Measurements from ENCODE around the gene PLEKHJ1.

PLEKHJ1 gene

DNA sequence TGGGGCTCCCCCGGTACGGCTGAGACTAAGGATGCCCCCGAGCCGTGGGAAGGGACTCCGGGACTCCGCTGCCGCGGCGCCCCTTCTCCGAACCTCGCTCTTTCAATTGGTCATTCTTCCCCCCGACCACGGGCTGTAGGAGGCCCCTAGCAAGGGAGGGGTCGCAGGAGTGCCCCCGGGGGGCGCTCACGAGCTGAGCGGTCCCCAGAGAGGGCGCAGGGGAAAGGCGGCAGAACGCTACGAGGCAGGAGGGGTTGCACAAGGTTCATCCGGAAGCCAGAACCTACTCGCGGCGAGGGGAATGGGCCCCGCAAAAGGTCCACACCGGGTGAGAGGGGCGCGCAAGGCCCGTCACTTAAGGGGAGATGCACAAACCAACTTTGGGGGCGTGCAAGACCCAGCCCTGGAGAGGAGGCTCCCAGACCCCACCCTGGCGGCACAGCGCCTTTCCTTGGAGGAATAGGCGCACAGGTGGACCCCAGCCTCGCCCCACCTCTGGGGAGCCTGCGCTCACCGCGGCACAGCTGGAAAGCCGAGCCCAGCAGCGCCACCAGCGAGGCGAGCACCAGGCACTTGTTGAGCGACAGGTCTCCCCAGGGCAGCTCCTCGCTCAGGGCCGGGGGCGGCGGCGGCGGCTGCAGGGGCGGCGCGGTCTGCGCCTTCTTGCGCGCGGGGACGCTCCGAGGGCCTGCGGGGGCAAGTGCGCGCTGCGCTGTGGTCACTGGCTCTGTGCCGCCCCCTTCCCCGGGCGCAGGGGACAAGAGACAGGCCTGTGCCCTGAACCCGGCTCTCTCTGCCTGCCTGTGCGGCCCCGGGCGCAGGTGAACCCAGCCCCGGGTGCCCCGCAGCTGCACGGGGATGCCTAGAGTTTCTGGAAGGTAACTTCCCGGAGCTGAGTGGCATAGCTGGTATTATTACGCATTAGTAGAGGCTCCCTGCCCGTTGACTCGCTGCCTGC lies 17.3 kb upstream of the PLEKHJ1 start:
- ChIA-PET POLR2A (interaction anchor here (1.4 kb wide), 1 partner anchor 8 kb away, joined by 3 read pairs; no protein-coding TSS in a partner anchor), CTCF (interaction anchor here (0.5 to 1.7 kb wide), 4 partner anchors 9 to 56 kb away, joined by 3 to 5 read pairs (median 4); no protein-coding TSS in a partner anchor)

GRCh38 chr19:2252797-2253105 lies 16.6 kb upstream of the PLEKHJ1 start:
- TF ChIP-seq ZNF384 (IDR thresholded peaks at IDR 0.05), result no peak
- TF ChIP-seq SUZ12 (IDR thresholded peaks at IDR 0.05), result no peak
- no peak for TF ChIP-seq TARDBP (IDR thresholded peaks at IDR 0.05)
- TF ChIP-seq ARNT (IDR thresholded peaks at IDR 0.05), result no peak
- no peak for TF ChIP-seq ELF4 (IDR thresholded peaks at IDR 0.05)
- no peak for TF ChIP-seq CTBP1 (IDR thresholded peaks at IDR 0.05; ENCODE audit: borderline replicate concordance)
- no peak for TF ChIP-seq BHLHE40 (IDR thresholded peaks at IDR 0.05; ENCODE audit: borderline replicate concordance)
- ChIA-PET POLR2A (no interaction called here), CTCF (interaction anchor here (0.5 to 1.7 kb wide), 4 partner anchors 9 to 57 kb away, joined by 3 to 5 read pairs (median 4); no protein-coding TSS in a partner anchor)
- DNase-seq (ENCODE audit: extremely low spot score), result no peak

More for the DNA sequence above, 17.3 kb upstream of the PLEKHJ1 start:
- TF ChIP-seq FOXM1 (IDR thresholded peaks at IDR 0.05; ENCODE audit: borderline replicate concordance), result no peak
- TF ChIP-seq PKNOX1 (IDR thresholded peaks at IDR 0.05), result no peak
- TF ChIP-seq LEF1 (IDR thresholded peaks at IDR 0.05; ENCODE audit: borderline replicate concordance), result no peak
- no peak for TF ChIP-seq BHLHE40 (IDR thresholded peaks at IDR 0.05; ENCODE audit: borderline replicate concordance)
- TF ChIP-seq NFRKB (IDR thresholded peaks at IDR 0.05), result no peak
- TF ChIP-seq FOXA1 (IDR thresholded peaks at IDR 0.05), result no peak
- no peak for TF ChIP-seq ARNT (IDR thresholded peaks at IDR 0.05)
- TF ChIP-seq SUZ12 (IDR thresholded peaks at IDR 0.05), result no peak
- no peak for TF ChIP-seq L3MBTL2 (conservative IDR thresholded peaks at IDR 0.05)
- no peak for TF ChIP-seq ZNF384 (IDR thresholded peaks at IDR 0.05)
- no peak for TF ChIP-seq CTBP1 (IDR thresholded peaks at IDR 0.05; ENCODE audit: borderline replicate concordance)
- no peak for TF ChIP-seq TARDBP (IDR thresholded peaks at IDR 0.05)
- no peak for TF ChIP-seq HDGF (IDR thresholded peaks at IDR 0.05; ENCODE audit: borderline replicate concordance)
- no peak for TF ChIP-seq FOXK2 (IDR thresholded peaks at IDR 0.05)
- no peak for TF ChIP-seq ELF4 (IDR thresholded peaks at IDR 0.05)
- TF ChIP-seq SP1 (IDR thresholded peaks at IDR 0.05), result no peak
- DNase-seq (ENCODE audit: extremely low spot score), result no peak

- TF ChIP-seq FOXA1 (IDR thresholded peaks at IDR 0.05) (no peak), BHLHE40 (IDR thresholded peaks at IDR 0.05; ENCODE audit: borderline replicate concordance) (no peak), ARNT (IDR thresholded peaks at IDR 0.05) (no peak), SP1 (IDR thresholded peaks at IDR 0.05) (no peak), CTBP1 (IDR thresholded peaks at IDR 0.05; ENCODE audit: borderline replicate concordance) (no peak), FOXK2 (IDR thresholded peaks at IDR 0.05) (no peak), LEF1 (IDR thresholded peaks at IDR 0.05; ENCODE audit: borderline replicate concordance) (no peak), SUZ12 (IDR thresholded peaks at IDR 0.05) (no peak), NFRKB (IDR thresholded peaks at IDR 0.05) (no peak)
- DNase-seq (ENCODE audit: extremely low spot score), result no peak
- POLR2A ChIA-PET, result no interaction called here
- CTCF ChIA-PET, result interaction anchor here (1.2 to 1.3 kb wide), 2 partner anchors 10 to 22 kb away, joined by 3 to 5 read pairs; no protein-coding TSS in a partner anchor
Measured at GRCh38 chr19:2252055-2252796, 16.1 kb upstream of the PLEKHJ1 start.

DNA sequence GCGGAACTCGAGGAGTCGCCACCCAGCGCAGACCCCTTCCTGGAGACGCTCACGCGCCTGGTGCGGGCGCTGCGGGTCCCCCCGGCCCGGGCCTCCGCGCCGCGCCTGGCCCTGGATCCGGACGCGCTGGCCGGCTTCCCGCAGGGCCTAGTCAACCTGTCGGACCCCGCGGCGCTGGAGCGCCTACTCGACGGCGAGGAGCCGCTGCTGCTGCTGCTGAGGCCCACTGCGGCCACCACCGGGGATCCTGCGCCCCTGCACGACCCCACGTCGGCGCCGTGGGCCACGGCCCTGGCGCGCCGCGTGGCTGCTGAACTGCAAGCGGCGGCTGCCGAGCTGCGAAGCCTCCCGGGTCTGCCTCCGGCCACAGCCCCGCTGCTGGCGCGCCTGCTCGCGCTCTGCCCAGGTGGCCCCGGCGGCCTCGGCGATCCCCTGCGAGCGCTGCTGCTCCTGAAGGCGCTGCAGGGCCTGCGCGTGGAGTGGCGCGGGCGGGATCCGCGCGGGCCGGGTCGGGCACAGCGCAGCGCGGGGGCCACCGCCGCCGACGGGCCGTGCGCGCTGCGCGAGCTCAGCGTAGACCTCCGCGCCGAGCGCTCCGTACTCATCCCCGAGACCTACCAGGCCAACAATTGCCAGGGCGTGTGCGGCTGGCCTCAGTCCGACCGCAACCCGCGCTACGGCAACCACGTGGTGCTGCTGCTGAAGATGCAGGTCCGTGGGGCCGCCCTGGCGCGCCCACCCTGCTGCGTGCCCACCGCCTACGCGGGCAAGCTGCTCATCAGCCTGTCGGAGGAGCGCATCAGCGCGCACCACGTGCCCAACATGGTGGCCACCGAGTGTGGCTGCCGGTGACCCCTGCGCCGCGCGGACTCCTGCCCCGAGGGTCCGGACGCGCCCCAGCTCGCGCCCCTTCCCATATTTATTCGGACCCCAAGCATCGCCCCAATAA lies 15.3 kb upstream of the PLEKHJ1 start:
- ChIA-PET CTCF (no interaction called here), POLR2A (no interaction called here)
- no peak for DNase-seq (ENCODE audit: extremely low spot score)
- no peak for TF ChIP-seq HDGF (IDR thresholded peaks at IDR 0.05; ENCODE audit: borderline replicate concordance)
- no peak for TF ChIP-seq FOXK2 (IDR thresholded peaks at IDR 0.05)
- TF ChIP-seq BHLHE40 (IDR thresholded peaks at IDR 0.05; ENCODE audit: borderline replicate concordance), result no peak
- no peak for TF ChIP-seq LEF1 (IDR thresholded peaks at IDR 0.05; ENCODE audit: borderline replicate concordance)
- no peak for TF ChIP-seq SP1 (IDR thresholded peaks at IDR 0.05)
- TF ChIP-seq SUZ12 (IDR thresholded peaks at IDR 0.05), result no peak
- no peak for TF ChIP-seq L3MBTL2 (conservative IDR thresholded peaks at IDR 0.05)
- TF ChIP-seq ZNF384 (IDR thresholded peaks at IDR 0.05), result no peak

- no peak for DNase-seq (ENCODE audit: extremely low spot score)
- POLR2A ChIA-PET, result no interaction called here
- CTCF ChIA-PET, result no interaction called here
- TF ChIP-seq SP1 (IDR thresholded peaks at IDR 0.05), result no peak
- TF ChIP-seq SUZ12 (IDR thresholded peaks at IDR 0.05), result no peak
- TF ChIP-seq PKNOX1 (IDR thresholded peaks at IDR 0.05), result no peak
- no peak for TF ChIP-seq LEF1 (IDR thresholded peaks at IDR 0.05; ENCODE audit: borderline replicate concordance)
- TF ChIP-seq L3MBTL2 (conservative IDR thresholded peaks at IDR 0.05), result no peak
- TF ChIP-seq CTBP1 (IDR thresholded peaks at IDR 0.05; ENCODE audit: borderline replicate concordance), result no peak
- no peak for TF ChIP-seq NFRKB (IDR thresholded peaks at IDR 0.05)
- no peak for TF ChIP-seq FOXK2 (IDR thresholded peaks at IDR 0.05)
- no peak for TF ChIP-seq ELF4 (IDR thresholded peaks at IDR 0.05)
- TF ChIP-seq HDGF (IDR thresholded peaks at IDR 0.05; ENCODE audit: borderline replicate concordance), result no peak
- no peak for TF ChIP-seq FOXM1 (IDR thresholded peaks at IDR 0.05; ENCODE audit: borderline replicate concordance)
Measured at GRCh38 chr19:2250766-2251105, 14.6 kb upstream of the PLEKHJ1 start.
